Measurements from ENCODE around the gene ZNF320.
"Not testable (repeated sequence)": the region's sequence is repeated elsewhere in the genome, so short reads cannot be mapped to it uniquely, and the experiment has no call there.

ZNF320 gene

DNA sequence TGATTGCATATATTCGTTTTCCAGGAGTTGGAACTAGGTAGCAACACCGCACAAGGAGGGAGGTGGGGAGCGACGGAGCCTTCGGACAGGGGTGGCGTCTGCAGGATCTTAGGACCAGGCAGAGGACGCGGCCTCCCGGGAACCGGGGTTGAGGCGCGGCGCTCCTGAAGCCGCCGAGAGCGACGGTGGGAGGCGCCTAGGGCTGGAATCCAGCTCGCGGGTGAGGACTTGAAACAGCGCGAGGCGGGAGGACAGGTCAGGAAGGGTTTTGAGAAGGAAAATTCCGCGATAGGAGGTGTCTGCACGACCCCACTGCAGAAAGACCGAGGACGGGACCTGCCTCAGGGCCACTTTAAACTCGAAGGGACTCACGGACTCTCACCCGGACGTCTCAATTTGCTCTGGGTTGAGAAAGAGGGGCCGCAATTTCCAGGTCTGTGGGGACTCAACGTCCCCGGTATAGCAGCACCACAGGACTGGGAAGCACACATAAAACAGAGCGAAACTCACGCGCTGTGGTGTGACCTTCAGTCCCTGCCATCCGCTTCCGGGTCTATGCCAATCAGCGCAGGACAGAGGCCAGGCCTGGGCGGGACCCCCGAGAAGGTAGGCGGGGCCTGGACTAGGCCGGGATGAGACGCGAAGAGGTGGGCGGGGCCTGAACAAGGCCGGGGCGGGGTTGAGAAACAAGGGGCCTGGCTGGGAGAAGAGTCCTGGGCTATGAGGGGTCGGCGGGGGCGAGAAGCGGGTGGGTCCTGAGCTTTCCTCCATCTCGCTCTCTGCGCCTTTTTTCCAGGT, at the start of gene ZNF320:
Gene ZNF320 (minus strand): TSS at position 498 of the 798 bp plus-strand sequence. CDS start 7,380 bp downstream, outside the sequence.
- peak; percentile 60 for DNase-seq (ENCODE audit: low read depth)

DNA sequence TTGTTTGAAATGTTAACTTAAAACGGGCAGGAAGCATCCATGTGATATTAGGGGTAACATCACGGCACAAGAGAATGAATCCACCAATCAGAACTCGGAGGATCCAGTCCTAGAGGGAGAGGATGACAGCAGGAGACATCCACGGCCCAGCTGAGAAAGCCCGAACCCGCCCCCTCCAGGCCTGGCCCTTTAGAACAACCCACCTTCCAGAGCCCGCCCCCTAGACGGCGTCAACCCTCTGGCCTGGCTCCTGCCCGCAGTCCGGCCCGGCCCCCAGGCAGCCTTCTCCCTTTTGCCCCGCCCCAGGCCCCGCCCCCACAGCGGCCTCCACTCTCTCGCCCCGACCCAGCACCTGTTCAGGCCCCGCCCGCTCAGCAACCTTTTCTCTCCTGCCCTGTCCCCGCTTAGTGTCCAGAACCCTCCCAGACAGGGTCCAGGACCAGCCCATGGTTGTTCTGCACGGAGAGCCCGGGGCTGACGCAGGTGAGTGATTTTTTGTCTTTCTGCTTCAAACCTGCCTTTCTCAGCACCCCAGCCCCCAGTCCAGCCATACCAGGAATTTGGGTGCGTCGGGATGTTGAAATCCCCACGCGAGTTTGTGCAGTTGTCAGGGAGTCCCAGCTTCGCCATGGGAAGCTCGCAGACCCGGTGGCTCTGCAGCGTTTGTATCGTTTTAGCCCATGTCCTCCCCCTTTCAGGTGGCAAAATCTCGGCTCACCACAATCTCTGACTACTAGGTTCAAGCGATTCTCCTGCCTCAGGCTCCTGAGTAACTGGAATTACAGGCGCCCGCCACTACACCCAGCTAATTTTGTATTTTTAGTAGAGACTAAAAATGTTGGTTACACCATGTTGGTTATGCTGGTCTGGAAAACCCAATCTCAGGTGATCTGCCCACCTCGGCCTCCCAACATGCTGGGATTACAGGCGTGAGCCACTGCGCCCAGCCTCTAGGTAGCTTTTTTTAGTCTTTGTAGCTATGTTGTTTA, 49.2 kb upstream of the ZNF320 start:
- no peak for DNase-seq (ENCODE audit: low read depth)

DNA sequence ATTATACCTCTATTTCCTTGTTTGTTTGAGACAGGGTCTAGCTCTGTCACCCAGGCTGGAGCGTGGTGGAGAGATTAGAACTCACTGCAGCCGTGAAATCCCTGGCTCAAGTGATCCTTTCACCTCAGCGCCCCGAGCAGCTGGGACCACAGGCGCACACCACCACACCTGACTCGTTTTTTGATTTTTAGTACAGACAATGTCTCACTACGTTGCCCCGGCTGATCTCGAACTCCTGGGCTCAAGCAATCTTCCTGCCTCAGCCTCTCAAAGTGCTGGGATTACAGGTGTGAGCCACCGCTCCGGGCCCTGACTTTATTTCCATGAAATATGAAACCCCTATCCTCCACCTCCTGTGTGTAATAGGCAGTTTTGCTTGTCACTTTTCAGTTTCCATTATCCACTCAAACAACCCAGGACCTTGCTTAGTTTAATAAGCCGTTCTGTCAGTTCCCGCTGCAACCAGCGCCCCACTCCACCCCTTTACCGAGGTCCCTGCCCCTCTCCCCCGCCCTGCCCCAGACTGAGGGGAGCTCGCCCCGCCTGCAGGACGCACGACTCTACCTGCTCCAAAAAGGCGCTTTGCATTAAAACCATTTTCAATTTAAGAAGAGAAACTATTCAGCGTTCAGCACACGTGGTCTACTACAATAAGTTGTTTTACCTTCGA, 48.4 kb upstream of the ZNF320 start:
- DNase-seq (ENCODE audit: low read depth): no peak

DNA sequence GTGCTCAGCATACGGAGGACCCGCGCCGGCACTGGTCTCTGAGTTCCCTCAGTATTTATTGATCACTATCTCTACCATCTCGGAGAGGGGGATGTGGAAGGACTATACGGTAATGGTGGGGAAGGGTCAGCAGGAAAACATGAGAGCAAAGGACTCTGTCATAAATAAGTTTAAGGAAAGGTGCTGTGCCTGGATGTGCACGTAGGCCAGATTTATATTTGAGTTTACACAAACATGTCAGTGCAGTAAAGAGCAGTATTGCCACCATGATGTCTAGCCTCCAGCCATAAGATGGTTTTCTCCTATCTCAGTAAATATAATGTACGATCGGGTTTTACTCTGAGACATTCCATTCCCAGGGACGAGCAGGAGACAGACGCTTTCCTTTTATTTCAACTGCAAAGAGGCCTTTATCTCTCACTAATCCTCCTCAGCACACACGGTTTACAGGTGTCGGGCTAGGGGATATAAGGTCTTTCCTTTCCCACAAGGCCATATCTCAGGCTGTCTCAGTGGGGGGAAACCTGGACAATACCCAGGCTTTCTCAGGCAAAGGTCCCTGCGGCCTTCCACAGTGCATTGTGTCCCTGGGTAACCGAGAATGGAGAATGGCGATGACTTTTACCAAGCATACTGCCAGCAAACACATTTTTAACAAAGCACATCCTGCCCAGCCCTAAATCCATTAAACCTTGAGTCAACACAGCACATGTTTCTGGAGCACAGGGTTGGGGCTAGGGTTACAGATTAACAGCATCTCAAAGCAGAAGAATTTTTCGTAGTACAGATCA, 47.5 kb upstream of the ZNF320 start:
- DNase-seq (ENCODE audit: low read depth): not testable (repeated sequence)

DNA sequence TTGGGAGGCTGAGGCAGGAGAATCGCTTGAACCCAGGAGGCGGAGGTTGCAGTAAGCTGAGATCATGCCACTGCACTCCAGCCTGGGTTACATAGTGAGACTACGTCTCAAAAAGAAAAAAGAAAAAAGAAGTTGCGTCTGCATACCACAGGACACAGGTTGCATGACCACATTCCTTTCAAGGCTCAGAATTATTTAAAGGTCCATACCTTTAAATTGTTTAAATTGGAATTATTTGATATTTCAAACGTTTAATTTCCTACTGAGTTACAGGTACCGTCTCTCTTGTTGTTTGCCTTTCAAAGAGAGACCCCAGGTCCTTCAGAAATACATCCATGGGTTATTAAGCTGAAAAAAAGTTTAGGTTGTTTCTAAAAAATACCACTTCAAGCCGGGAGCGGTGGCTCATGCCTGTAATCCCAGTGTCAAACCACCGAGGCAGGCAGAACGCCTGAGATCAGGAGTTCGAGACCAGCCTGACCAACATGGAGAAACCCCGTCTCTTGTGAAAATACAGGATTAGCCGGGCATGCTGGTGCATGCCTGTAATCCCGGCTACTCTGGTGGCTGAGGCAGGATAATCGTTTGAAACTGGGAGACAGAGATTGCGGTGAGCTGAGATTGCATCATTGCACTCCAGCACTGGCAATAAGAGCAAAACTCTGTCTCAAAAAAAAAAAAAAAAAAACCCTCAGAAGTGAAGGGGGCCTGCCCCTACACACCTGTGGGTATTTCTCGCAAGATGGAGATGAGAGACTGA, 46.6 kb upstream of the ZNF320 start:
- DNase-seq (ENCODE audit: low read depth): no peak

DNA sequence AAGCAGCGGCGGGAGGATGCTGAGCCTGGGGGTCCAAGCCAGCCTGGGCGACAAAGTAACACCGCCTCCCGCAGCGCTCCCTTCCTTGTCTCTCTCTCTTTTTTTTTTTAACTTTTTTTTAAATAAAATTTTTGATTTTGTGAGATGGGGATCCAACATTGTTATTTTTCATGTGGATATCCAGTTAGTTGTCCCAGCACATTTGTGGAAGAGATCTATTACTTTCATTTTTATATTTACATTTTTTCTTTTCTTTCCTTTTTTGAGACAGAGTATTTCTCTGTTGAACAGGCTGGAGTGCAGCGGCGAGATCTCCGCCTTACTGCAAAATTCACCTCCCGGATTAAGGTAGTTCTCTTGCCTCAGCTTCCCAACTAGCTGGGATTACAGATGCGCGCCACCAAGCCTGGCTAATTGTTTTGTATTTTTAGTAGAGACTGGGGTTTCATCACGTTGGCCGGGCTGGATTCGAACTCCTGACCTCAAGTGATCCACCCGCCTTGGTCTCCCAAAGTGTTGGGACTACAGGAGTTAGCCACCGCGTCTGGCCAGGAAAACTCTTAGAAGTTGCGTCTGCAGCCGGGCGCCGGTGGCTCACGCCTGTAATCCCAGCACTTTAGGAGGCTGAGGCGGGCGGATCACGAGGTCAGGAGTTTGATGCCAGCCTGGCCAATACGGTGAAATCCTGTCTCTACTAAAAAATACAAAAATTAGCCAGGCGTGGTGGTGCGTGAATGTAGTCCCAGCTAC, 45.9 kb upstream of the ZNF320 start:
- no peak for DNase-seq (ENCODE audit: low read depth)

DNA sequence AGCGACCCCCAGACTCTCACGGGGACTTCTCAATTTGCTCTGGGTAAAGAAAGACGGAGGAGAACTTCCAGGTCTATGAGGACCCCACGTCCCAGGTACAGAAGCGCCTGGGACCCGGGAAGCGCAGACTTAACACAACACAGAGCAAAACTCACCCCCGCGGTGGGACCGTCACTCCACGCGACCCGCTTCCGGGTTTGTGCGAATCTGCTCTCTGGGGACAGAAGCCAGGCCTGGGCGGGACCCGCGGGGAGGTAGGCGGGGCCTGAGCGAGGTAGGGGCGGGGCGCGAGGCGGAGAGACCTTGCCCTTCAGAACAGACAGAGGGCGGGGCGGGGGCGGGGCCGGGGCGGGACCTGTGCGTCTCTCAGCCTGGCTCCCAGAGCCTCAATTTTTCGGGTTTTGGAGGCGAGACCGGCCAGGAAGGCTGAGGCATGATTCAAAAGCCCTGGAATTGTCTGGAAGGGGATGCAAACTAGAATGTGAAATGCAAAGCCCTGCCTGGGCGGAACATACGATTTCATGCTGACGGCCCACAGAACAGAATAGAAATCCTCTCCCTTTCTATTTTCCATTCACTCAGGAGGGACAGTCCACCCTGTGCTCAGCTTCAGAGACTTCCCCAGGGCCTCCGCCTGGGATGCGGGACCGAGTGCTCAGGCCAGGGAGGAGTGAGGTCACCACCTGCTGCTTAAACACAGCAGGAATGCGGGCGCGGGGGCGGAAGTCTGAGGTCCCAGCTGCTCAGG, 45.1 kb upstream of the ZNF320 start:
- DNase-seq (ENCODE audit: low read depth): no peak

DNA sequence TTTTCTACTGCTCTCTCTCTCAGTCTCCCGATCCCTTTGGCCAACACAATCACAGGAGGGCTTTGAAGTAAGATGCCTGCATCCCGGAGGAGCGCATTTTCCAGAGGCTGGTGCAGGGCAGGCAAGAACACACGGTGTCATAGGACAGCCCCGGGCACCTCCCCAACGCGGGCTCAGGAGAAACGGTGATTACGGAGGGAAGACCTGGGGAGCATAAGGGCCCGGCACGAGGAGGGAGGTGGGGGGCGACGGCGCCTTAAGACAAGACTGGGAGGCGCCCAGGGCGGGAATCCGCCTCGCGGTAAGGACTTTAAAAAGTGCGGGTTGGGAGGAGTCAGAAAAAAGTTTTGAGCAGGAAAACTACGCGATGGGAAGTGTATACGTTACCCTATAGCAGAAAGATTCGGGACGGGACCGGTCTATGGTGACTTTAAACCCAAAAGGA, 44.5 kb upstream of the ZNF320 start:
- no peak for DNase-seq (ENCODE audit: low read depth)

DNA sequence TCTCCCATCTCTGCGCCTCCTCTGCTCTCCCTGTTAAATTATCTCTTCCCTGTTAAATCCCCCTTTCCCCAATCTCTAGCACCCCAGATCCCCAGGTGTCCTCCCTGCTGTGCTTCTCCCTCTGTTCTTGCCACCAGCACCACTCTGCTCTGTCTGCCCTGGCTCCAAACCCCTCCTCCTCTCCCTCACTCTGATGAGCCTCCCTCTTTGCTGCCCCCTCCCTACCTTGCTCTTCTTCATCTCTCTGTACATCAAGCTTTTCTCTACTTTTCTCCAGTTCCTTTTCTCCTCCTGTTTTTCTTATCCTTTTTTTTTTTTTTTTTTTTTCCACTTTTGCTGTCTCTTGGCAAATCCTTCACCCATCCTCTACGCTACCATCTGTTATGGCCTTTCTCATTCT, 44.1 kb upstream of the ZNF320 start:
- DNase-seq (ENCODE audit: low read depth): not testable (repeated sequence)

DNA sequence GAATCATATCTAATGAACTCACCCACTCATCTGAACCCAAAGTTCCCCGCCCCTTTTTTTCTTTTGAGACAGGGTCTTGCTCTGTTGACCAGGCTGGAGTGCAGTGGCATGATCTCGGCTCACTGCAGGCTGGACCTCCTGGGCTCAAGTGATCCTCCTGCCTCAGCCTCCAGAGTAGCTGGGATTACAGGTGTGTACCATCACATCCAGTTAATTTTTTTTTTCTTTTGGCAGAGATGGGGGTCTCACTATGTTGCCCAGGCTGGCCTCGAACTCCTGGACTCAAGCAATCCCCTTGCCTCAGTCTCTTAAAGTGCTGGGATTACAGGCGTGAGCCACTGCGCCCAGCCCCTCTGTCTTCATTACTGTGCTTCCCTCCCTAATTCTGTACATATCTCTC, 43.5 kb upstream of the ZNF320 start:
- DNase-seq (ENCODE audit: low read depth): not testable (repeated sequence)

DNA sequence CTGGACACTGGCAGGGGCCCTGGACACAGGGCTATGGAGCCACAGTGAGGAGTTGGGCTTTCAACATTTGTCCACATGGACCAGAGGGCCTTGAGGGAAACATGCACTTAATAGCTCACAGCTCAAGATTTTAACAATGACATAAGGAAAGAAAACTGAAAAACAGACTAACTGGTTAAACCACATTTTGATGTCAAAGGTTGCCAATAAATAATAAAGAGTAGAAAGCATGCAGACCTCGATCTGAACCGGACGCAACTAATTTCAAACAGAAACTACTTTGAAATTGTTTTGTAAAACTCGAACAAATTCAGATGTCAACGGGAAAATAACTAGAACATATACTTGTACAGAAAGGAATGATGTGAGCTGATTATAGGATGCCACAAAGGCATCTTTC, 41.3 kb upstream of the ZNF320 start:
- DNase-seq (ENCODE audit: low read depth): no peak

DNA sequence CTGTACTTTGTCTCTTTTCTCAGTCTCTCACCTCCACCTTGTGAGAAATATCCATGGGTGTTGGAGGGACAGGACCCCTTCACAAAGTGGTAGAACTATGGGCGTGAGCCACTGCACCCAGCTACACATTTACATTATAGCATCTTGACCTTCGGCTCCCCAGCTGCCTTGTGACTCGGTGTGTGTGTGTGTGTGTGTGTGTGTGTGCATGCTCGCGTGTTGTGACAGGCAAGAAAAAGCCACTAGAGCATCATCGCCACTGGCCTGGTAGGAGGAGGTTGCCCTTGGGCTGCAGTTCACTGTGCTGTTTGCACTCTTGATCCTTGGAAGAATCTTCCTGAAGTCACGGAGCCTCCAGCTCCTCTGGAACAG, 39.5 kb upstream of the ZNF320 start:
- DNase-seq (ENCODE audit: low read depth): no peak

DNA sequence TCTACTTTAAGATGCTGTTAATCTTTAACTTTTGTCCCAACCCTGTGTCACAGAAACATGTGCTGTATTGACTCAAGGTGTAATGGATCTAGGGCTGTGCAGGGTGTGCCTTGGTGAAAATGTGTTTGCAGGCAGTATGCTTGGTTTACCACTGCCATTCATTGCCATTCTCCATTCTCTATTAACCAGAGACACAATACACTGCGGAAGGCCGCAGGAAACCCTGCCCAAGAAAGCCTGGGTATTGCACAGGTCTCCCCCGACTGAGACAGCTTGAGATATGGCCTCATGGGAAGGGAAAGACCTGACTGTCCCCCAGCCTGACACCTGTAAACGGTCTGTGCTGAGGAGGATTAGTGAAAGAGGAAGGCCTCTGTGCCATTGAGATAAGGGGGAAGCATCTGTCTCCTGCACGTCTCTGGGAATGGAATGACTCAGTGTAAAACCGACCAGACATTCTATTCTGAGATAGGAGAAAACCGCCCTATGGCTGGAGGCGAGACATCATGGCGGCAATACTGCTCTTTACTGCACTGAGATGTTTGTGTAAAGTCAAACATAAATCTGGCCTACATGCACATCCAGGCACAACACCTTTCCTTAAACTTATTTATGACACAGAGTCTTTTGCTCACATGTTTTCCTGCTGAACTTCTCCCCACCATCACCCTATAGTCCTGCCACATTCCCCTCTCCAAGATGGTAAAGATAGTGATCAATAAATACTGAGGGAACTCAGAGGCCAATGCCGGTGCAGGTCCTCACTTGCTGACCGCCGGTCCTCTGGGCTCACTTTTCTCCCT, 38.9 kb upstream of the ZNF320 start:
- no peak for DNase-seq (ENCODE audit: low read depth)

DNA sequence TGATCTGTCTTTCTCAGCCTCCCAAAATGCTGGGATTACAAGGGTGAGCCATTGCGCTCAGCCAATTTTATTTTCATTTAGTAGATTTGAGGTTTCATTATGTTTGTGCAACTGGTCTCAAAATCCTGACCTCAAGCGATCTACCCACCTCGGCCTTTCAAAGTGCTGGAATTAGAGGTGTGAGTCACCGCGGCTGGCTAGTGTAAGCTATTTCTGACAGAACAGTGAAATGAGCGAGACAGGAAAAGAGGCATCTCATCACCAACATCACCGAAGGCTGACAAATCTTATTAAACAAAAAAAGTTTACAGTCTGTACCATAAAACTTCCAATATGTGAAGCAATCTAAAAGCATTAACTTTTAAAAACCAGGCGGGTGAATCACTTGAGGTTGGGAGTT, 38.0 kb upstream of the ZNF320 start:
- no peak for DNase-seq (ENCODE audit: low read depth)

DNA sequence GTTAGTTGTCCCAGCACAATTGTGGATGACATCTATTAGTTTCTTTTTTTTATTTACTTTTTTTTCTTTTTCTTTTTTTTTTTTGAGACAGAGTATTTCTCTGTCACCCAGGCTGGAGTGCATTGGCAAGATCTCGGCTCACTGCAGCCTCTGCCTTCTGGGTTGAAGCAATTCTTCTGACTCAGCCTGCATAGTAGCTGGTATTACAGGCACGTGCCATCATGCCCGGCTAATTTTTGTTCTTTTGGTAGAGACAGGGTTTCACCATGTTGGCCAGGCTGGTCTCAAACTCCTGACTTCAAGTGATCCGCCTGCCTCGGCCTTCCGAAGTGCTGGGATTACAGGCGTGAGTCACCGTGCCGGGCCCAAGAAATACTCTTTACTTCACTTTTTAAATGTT, 27.2 kb upstream of the ZNF320 start:
- not testable (repeated sequence) for DNase-seq (ENCODE audit: low read depth)

DNA sequence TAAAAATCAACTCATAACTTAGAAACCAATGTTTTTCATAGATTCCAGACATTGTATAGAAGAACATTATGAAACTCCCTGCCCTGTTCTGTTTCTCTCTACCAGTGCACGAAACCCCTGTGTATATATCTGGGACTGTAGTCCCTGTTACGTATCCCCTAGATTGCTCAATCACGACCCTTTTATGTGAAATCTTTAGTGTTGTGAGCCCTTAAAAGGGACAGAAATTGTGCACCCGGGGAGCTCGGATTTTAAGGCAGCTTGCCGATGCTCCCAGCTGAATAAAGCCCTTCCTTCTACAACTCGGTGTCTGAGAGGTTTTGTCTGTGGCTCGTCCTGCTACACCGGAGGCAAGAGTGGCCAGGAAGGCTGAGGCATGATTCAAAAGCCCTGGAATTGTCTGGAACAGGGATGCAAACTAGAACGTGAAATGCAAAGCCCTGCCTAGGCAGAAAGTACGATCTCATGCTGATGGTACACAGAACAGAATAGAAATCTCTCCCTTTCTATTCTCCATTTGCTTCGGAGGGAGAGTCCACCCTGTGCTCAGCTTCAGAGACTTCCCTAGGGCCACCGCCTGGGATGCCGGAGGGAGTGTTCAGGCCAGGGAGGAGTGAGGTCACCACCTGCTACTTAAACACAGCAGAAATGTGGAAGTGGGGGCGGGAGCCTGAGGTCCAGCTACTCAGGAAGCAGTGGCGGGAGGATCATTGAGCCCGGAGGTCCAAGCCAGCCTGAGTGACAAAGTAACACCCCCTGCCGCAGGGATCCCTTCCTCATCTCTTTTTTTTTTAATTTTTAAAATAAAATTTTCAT, 26.6 kb upstream of the ZNF320 start:
- DNase-seq (ENCODE audit: low read depth): no peak

Data from GM04503 (cell line).